ENCODE measurements around the gene CES2. TPM values are rescaled to one million over a fixed set of nuclear protein-coding genes. Genes with fewer than 3 reads are reported as not detected.

CES2 gene
- total RNA-seq, 4 donors from 2014 or later: 15.0 to 51.0 (median 26.0) TPM

- no peak for TF ChIP-seq POLR2A (IDR thresholded peaks at IDR 0.05)
- TF ChIP-seq CTCF (IDR thresholded peaks at IDR 0.05): no peak
- H3K4me1 ChIP-seq: no peaks in the 10 kb centered on the region
- no peaks in the 10 kb centered on the region for H3K27me3 ChIP-seq
- no peaks in the 10 kb centered on the region for H3K9me3 ChIP-seq
- no peak overlapping the region for H3K4me3 ChIP-seq
- intact Hi-C loops (cut with DNase I; ENCODE audit: low total_unique reads): no loop called here
- DNase-seq: no peak
- H3K36me3 ChIP-seq: no peaks in the 10 kb centered on the region
- H3K27ac ChIP-seq: no peak overlapping the region
These were observed 20.3 kb upstream of the CES2 start for GRCh38 chr16:66915041-66915440.

GRCh38 chr16:66916518-66916917 is 18.8 kb upstream of the CES2 start:
- Histone ChIP-seq H3K27ac (no peak overlapping the region), H3K9me3 (no peaks in the 10 kb centered on the region), H3K4me1 (no peaks in the 10 kb centered on the region), H3K4me3 (no peak overlapping the region), H3K27me3 (no peaks in the 10 kb centered on the region), H3K36me3 (no peaks in the 10 kb centered on the region)
- intact Hi-C loops (cut with DNase I; ENCODE audit: low total_unique reads): no loop called here
- TF ChIP-seq POLR2A (IDR thresholded peaks at IDR 0.05) (no peak), CTCF (IDR thresholded peaks at IDR 0.05) (no peak)
- no peak for DNase-seq

DNA sequence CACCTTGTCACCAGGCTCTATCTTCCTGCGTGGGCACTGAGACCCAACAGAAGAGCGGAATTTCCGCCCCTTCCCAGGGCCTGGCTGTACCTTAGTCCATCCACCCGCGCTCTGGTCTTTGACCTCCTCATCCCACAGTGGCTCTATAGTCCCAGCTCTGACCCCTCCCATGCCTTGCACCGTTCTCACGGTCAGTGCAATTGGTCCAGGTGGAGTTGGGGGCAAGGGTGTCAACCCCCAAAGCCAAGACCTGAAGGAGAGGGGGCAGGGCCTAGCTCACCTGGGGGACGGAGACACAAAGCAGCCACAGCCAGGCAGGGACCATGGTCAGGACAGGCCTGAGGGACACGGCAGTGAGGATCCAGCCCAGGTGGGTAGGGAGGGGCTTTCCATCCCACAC is 17.6 kb upstream of the CES2 start:
- Histone ChIP-seq H3K9me3 (no peaks in the 10 kb centered on the region), H3K27me3 (no peaks in the 10 kb centered on the region), H3K4me1 (no peaks in the 10 kb centered on the region), H3K27ac (no peak overlapping the region), H3K4me3 (no peak overlapping the region), H3K36me3 (no peaks in the 10 kb centered on the region)
- no peak for DNase-seq
- intact Hi-C loops (cut with DNase I; ENCODE audit: low total_unique reads): no loop called here
- no peak for TF ChIP-seq CTCF (IDR thresholded peaks at IDR 0.05)
- no peak for TF ChIP-seq POLR2A (IDR thresholded peaks at IDR 0.05)

DNA sequence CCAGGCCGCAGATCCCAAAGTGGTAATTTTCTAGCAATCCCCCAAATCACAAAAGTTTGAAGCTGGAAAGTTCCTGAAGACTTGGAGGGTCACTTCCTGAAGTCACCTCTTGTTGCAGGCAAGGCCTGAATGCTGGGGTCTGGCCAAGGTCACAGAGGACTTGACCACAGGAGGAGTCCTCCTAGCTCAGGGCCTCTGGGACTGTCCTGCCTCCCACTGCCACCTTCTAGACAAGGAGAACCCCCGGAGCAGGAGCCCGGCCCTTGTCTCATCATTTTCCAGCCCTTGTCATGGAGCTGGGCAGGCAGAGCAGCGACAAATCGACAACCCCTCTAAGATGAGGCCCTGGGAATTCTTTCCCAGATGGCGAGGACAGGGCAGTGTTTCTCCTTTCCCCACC is 17.0 kb upstream of the CES2 start:
- no peaks in the 10 kb centered on the region for H3K4me1 ChIP-seq
- H3K27me3 ChIP-seq: no peaks in the 10 kb centered on the region
- no peaks in the 10 kb centered on the region for H3K36me3 ChIP-seq
- TF ChIP-seq POLR2A (IDR thresholded peaks at IDR 0.05) (no peak), CTCF (IDR thresholded peaks at IDR 0.05) (no peak)
- intact Hi-C loops (cut with DNase I; ENCODE audit: low total_unique reads): no loop called here
- no peak overlapping the region for H3K27ac ChIP-seq
- H3K4me3 ChIP-seq: no peak overlapping the region
- DNase-seq: no peak
- no peaks in the 10 kb centered on the region for H3K9me3 ChIP-seq

DNA sequence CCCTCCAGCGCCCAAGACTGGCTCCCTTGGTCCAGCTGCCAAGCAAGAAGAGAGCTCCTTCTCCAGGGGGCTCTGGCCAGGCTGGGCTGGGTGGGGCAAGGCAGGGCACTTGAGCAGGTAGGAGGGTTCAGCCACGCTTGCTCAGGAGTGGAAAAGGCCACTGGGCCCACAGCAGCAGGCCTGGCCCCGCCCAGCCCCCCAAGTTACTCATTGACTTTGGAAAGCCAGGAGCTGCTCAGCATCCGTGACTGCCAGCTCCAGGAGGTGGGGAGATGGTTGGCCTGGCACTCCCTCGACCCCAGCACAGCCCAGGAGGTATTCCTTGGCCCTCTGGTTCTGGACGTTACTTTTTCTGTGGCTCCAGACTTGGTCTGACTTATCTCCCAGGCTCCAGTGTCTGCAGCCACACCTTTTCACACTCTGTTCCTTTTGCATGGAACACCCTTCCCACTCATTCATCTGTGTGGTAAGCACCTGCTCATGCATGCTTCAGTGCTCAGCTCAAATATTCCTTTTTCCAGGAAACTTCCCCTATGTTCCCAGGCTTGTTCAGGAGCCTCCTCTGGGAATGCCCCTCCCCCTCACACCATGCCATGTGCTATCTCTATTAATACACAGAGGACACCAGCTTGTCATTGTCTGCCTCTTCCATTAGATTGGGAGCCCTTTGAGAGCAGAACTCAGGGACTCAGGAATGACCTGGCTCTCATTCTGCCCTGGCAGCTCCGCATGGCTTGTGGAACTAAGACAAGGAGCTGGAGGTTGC is 16.3 kb upstream of the CES2 start, which contains the start of gene CDH16:
CDH16 (minus strand) TSS at position 83 of the 766 bp plus-strand sequence. CDS start 820 bp downstream, outside the sequence.
- Histone ChIP-seq H3K4me3 (no peak within 1 kb of the TSS), H3K36me3 (no peaks in the 10 kb centered on the region), H3K27me3 (no peaks in the 10 kb centered on the region), H3K9me3 (no peaks in the 10 kb centered on the region), H3K27ac (no peak within 1 kb of the TSS), H3K4me1 (no peaks in the 10 kb centered on the region)
- DNase-seq: no peak
- intact Hi-C loops (cut with DNase I; ENCODE audit: low total_unique reads): no loop called here
- TF ChIP-seq CTCF (IDR thresholded peaks at IDR 0.05): no peak
